ENCODE data around the gene CEP57L1.

- TF ChIP-seq CTCF (IDR thresholded peaks at IDR 0.05) (no peak), POLR2A (IDR thresholded peaks at IDR 0.05) (no peak)
Measured at GRCh38 chr6:109121411-109121810, 26.1 kb downstream of the CEP57L1 start.

Data from body of pancreas (tissue), 4 donors.